ENCODE measurements around the gene ABCC2. TPM values are rescaled to one million over a fixed set of nuclear protein-coding genes. Genes with fewer than 3 reads are reported as not detected.

Gene ABCC2
- total and polyA plus RNA-seq, 4 experiments from 2014 or later: 0.72 to 6.7 (median 3.8) TPM

GRCh38 chr10:99843310-99843709 lies 60.9 kb downstream of the ABCC2 start:
- no peaks in the 10 kb centered on the region for H3K36me3 Mint-ChIP-seq
- peak overlapping the region in 1 of 7 donors; percentile 1 for H3K27ac Mint-ChIP-seq
- no peak overlapping the region for H3K4me3 Mint-ChIP-seq
- H3K36me3 ChIP-seq (ENCODE audit: insufficient read depth, low read length): no peaks in the 10 kb centered on the region
- no peaks in the 10 kb centered on the region for H3K27me3 Mint-ChIP-seq
- H3K9me3 Mint-ChIP-seq: no peaks in the 10 kb centered on the region
- no peak overlapping the region for H3K27ac ChIP-seq (ENCODE audit: low read depth, low read length)
- H3K27me3 ChIP-seq (ENCODE audit: insufficient read depth, low read length): no peaks in the 10 kb centered on the region
- no peaks in the 10 kb centered on the region for H3K9me3 ChIP-seq (ENCODE audit: control insufficient read depth in 1 of 2, low read length in 2 of 2)
- intact Hi-C loops (cut with micrococcal nuclease): no loop called here
- CTCF ChIA-PET (ENCODE audit: partially characterized antibody): interaction anchor here (1.1 to 11.2 kb wide), 3 partner anchors 13 to 205 kb away, joined by 4 to 336 read pairs (median 62); partner anchors contain the start of gene DNMBP
- no peak for DNase-seq
- no peak overlapping the region for H3K4me3 ChIP-seq (ENCODE audit: low read length in 2 of 2)
- POLR2A ChIA-PET (ENCODE audit: partially characterized antibody): no interaction called here
- H3K4me1 Mint-ChIP-seq: peaks cover 4 to 7% (median 4%) of the 10 kb centered on the region in 4 donors
- peaks cover 4% of the 10 kb centered on the region for H3K4me1 ChIP-seq (ENCODE audit: insufficient read depth, low read length)

- Histone ChIP-seq H3K36me3 (ENCODE audit: insufficient read depth, low read length) (no peaks in the 10 kb centered on the region), H3K4me3 (ENCODE audit: low read length in 2 of 2) (no peak overlapping the region), H3K27ac (ENCODE audit: low read depth, low read length) (no peak overlapping the region), H3K27me3 (ENCODE audit: insufficient read depth, low read length) (no peaks in the 10 kb centered on the region), H3K9me3 (ENCODE audit: control insufficient read depth in 1 of 2, low read length in 2 of 2) (no peaks in the 10 kb centered on the region), H3K4me1 (ENCODE audit: insufficient read depth, low read length) (peaks cover 4% of the 10 kb centered on the region)
- ChIA-PET CTCF (ENCODE audit: partially characterized antibody) (interaction anchor here (1.1 to 11.2 kb wide), 8 partner anchors 8 to 204 kb away, joined by 3 to 336 read pairs (median 10); partner anchors contain the start of gene DNMBP), POLR2A (ENCODE audit: partially characterized antibody) (no interaction called here)
- Mint-ChIP-seq H3K4me3 (no peak overlapping the region), H3K4me1 (peaks cover 4 to 7% (median 4%) of the 10 kb centered on the region in 4 donors), H3K27ac (no peak overlapping the region), H3K9me3 (no peaks in the 10 kb centered on the region), H3K27me3 (no peaks in the 10 kb centered on the region), H3K36me3 (no peaks in the 10 kb centered on the region)
- intact Hi-C loops (cut with micrococcal nuclease): no loop called here
- no peak for DNase-seq
Measured at GRCh38 chr10:99844433-99844955, 62.1 kb downstream of the ABCC2 start.

GRCh38 chr10:99845837-99846382 lies 63.5 kb downstream of the ABCC2 start:
- Mint-ChIP-seq H3K4me3 (peak overlapping the region in 7 of 8 donors; percentile 10 to 70 (median 39)), H3K27ac (no peak overlapping the region), H3K4me1 (peaks cover 4 to 7% (median 5%) of the 10 kb centered on the region in 4 donors), H3K36me3 (no peaks in the 10 kb centered on the region), H3K9me3 (no peaks in the 10 kb centered on the region), H3K27me3 (no peaks in the 10 kb centered on the region)
- ChIA-PET POLR2A (ENCODE audit: partially characterized antibody) (interaction anchor here (1.8 to 1.9 kb wide), 2 partner anchors 164 to 200 kb away, joined by 6 to 9 read pairs; partner anchors contain the start of gene DNMBP), CTCF (ENCODE audit: partially characterized antibody) (interaction anchor here (0.6 to 11.2 kb wide), 38 partner anchors 8 to 673 kb away, joined by 3 to 336 read pairs (median 4); partner anchors contain the start of gene DNMBP)
- peak; percentile 67 to 74 (median 71) for DNase-seq
- Histone ChIP-seq H3K4me3 (ENCODE audit: low read length in 2 of 2) (no peak overlapping the region), H3K9me3 (ENCODE audit: control insufficient read depth in 1 of 2, low read length in 2 of 2) (no peaks in the 10 kb centered on the region), H3K27ac (ENCODE audit: low read depth, low read length) (no peak overlapping the region), H3K27me3 (ENCODE audit: insufficient read depth, low read length) (no peaks in the 10 kb centered on the region), H3K36me3 (ENCODE audit: insufficient read depth, low read length) (no peaks in the 10 kb centered on the region), H3K4me1 (ENCODE audit: insufficient read depth, low read length) (peaks cover 4% of the 10 kb centered on the region)
- intact Hi-C loops (cut with micrococcal nuclease): loop anchor here (1.0 to 5.0 kb wide), 3 partner anchors 164 to 661 kb away; no protein-coding TSS in a partner anchor

GRCh38 chr10:99849057-99849456 lies 66.6 kb downstream of the ABCC2 start:
- Histone ChIP-seq H3K4me1 (ENCODE audit: insufficient read depth, low read length) (peaks cover 4% of the 10 kb centered on the region), H3K27ac (ENCODE audit: low read depth, low read length) (no peak overlapping the region), H3K27me3 (ENCODE audit: insufficient read depth, low read length) (no peaks in the 10 kb centered on the region), H3K4me3 (ENCODE audit: low read length in 2 of 2) (no peak overlapping the region), H3K36me3 (ENCODE audit: insufficient read depth, low read length) (no peaks in the 10 kb centered on the region), H3K9me3 (ENCODE audit: control insufficient read depth in 1 of 2, low read length in 2 of 2) (no peaks in the 10 kb centered on the region)
- intact Hi-C loops (cut with micrococcal nuclease): loop anchor here (5.0 kb wide), 2 partner anchors 583 to 658 kb away; no protein-coding TSS in a partner anchor
- Mint-ChIP-seq H3K27me3 (no peaks in the 10 kb centered on the region), H3K9me3 (peaks cover 0 to 3% (median 0%) of the 10 kb centered on the region in 8 donors), H3K36me3 (peaks cover 3 to 10% of the 10 kb centered on the region in 2 donors), H3K4me3 (no peak overlapping the region), H3K4me1 (peaks cover 4 to 7% (median 5%) of the 10 kb centered on the region in 4 donors), H3K27ac (no peak overlapping the region)
- no peak for DNase-seq
- ChIA-PET POLR2A (ENCODE audit: partially characterized antibody) (no interaction called here), CTCF (ENCODE audit: partially characterized antibody) (interaction anchor here (1.1 to 11.2 kb wide), 6 partner anchors 10 to 660 kb away, joined by 3 to 336 read pairs (median 4); partner anchors contain the start of gene DNMBP)

- H3K36me3 Mint-ChIP-seq: peaks cover 3 to 10% of the 10 kb centered on the region in 2 donors
- Histone ChIP-seq H3K27ac (ENCODE audit: low read depth, low read length) (no peak overlapping the region), H3K4me3 (ENCODE audit: low read length in 2 of 2) (no peak overlapping the region), H3K27me3 (ENCODE audit: insufficient read depth, low read length) (no peaks in the 10 kb centered on the region), H3K4me1 (ENCODE audit: insufficient read depth, low read length) (peaks cover 4% of the 10 kb centered on the region), H3K9me3 (ENCODE audit: control insufficient read depth in 1 of 2, low read length in 2 of 2) (no peaks in the 10 kb centered on the region), H3K36me3 (ENCODE audit: insufficient read depth, low read length) (no peaks in the 10 kb centered on the region)
- no peak overlapping the region for H3K4me3 Mint-ChIP-seq
- intact Hi-C loops (cut with micrococcal nuclease): loop anchor here (5.0 kb wide), 2 partner anchors 583 to 658 kb away; no protein-coding TSS in a partner anchor
- H3K27ac Mint-ChIP-seq: no peak overlapping the region
- ChIA-PET POLR2A (ENCODE audit: partially characterized antibody) (no interaction called here), CTCF (ENCODE audit: partially characterized antibody) (interaction anchor here (0.6 to 11.2 kb wide), 7 partner anchors 9 to 659 kb away, joined by 3 to 336 read pairs (median 3); partner anchors contain the start of gene DNMBP)
- H3K4me1 Mint-ChIP-seq: peaks cover 4 to 7% (median 5%) of the 10 kb centered on the region in 4 donors
- H3K9me3 Mint-ChIP-seq: peaks cover 0 to 3% (median 0%) of the 10 kb centered on the region in 8 donors
- DNase-seq: no peak
- no peaks in the 10 kb centered on the region for H3K27me3 Mint-ChIP-seq
Measured at GRCh38 chr10:99849536-99849935, 67.1 kb downstream of the ABCC2 start.

- Histone ChIP-seq H3K4me1 (ENCODE audit: insufficient read depth, low read length) (peaks cover 4% of the 10 kb centered on the region), H3K9me3 (ENCODE audit: control insufficient read depth in 1 of 2, low read length in 2 of 2) (no peaks in the 10 kb centered on the region), H3K27ac (ENCODE audit: low read depth, low read length) (no peak overlapping the region), H3K4me3 (ENCODE audit: low read length in 2 of 2) (no peak overlapping the region), H3K36me3 (ENCODE audit: insufficient read depth, low read length) (no peaks in the 10 kb centered on the region), H3K27me3 (ENCODE audit: insufficient read depth, low read length) (no peaks in the 10 kb centered on the region)
- Mint-ChIP-seq H3K9me3 (peaks cover 0 to 3% (median 0%) of the 10 kb centered on the region in 8 donors), H3K27ac (no peak overlapping the region), H3K36me3 (peaks cover 3 to 10% of the 10 kb centered on the region in 2 donors), H3K4me1 (peaks cover 4 to 7% (median 5%) of the 10 kb centered on the region in 4 donors), H3K27me3 (no peaks in the 10 kb centered on the region), H3K4me3 (no peak overlapping the region)
- intact Hi-C loops (cut with micrococcal nuclease): no loop called here
- CTCF ChIA-PET (ENCODE audit: partially characterized antibody): interaction anchor here (0.6 to 11.2 kb wide), 6 partner anchors 8 to 198 kb away, joined by 3 to 336 read pairs (median 3); partner anchors contain the start of gene DNMBP
- POLR2A ChIA-PET (ENCODE audit: partially characterized antibody): no interaction called here
- DNase-seq: no peak
Measured at GRCh38 chr10:99850021-99850766, 67.8 kb downstream of the ABCC2 start.

Data from CD4-positive, alpha-beta memory T cell (primary cell).